Embryonic facial prominence (tissue), 1 donor: ENCODE results near the gene GABRG3.

Experiments
- DNase-seq: peaks from one replicate; pipeline ENCODE4 v3.0.0-alpha.2; 2016; ENCODE audit errors: extremely low spot score

The GABRG3 gene

DNA sequence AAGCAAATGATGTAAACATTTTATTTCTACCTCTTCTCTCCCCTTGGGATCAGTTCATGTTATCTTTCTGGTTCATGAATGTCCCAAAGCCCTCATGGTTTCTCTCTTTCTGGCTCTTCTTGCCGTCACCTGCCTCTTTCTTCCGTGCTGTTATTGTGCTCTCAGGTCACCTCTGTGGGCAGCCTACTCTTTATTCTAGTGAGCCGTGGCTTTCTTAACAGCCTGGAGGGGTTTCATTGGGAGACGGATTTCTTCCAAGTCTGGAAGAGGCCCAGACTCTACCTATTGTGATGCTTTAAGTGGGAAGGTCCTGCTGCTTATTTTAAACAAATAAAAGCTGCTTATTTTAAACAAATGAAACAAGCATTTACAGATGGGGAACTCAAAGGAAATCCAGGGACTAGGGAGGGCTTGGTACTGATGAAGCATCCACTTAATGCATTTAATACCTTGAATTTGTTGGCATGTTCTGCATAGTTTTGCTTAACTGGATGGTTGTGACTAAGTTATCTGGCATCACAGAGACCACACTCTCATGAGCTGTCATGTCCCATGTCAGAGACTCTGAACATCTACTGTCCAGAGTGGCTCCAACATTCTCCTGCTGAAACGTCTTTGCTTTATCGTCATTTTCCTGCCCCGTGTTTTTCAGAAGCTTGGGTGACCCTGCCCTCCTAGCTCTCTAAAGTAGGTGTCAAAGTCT lies 443.3 kb downstream of the GABRG3 start:
- DNase-seq: no peak

GRCh38 chr15:27418726-27419125 lies 447.7 kb downstream of the GABRG3 start:
- no peak for DNase-seq

DNA sequence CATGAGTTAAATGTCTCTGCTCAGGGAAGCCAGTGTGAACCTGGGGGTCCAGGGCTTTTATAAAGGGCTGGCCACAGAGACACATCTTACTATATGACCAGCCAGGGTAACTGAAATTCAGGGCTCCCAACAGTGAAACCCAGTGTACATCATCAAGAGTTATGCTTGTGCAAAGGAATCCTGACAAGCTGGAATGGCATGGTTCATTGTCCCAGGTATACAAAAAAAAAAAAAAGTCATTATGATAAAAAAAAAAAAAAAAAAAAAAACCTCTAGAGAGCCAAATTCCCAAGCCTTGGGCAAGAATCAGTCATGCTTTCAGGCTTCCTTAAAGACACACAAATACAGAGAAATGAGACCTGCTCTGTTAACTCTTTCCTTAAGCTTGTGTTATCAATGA lies 452.0 kb downstream of the GABRG3 start:
- no peak for DNase-seq

- no peak for DNase-seq
Measured at GRCh38 chr15:27426805-27427204, 455.8 kb downstream of the GABRG3 start.

GRCh38 chr15:27427276-27427675 lies 456.3 kb downstream of the GABRG3 start:
- no peak for DNase-seq

DNA sequence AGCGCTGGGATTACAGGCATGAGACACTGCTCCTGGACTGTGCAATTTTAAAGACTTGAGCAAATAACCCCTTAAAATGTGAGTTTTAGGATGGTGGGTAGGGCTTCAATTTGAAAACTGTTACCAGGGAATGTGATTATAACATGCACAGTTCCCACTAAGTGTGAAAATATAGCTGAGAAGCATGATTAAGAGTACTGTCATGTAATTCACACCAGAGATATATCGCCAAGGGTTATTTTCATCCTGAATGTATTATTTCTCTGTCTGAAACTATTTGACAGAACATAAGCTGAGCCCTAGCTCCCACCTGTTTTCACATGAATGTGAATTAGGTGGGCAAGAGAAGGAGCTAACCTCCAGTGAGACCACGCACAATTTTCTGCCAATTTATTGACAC lies 457.2 kb downstream of the GABRG3 start:
- no peak for DNase-seq

DNA sequence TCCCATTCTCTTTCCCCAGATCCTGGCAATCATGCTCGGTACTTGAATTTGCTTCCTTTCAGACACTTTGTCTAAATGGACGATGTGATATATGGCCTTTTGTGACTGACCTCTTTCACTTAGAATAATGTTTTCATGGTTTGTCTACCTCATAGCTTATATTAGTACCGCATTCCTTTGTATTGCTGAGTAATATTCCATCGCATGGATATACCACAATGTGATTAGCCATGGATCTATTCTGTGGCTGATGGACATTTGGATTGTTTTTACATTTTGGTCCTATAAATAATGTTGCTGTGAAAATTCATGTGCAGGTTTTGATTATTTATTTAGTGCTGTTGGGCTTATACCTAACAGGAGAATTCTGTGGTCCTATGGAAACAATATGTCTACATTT lies 458.6 kb downstream of the GABRG3 start:
- DNase-seq: no peak

GRCh38 chr15:27433604-27434003 lies 462.6 kb downstream of the GABRG3 start:
- no peak for DNase-seq

- no peak for DNase-seq
Measured at GRCh38 chr15:27438403-27439375, 467.7 kb downstream of the GABRG3 start.

- no peak for DNase-seq
Measured at GRCh38 chr15:27441120-27441519, 470.1 kb downstream of the GABRG3 start.

DNA sequence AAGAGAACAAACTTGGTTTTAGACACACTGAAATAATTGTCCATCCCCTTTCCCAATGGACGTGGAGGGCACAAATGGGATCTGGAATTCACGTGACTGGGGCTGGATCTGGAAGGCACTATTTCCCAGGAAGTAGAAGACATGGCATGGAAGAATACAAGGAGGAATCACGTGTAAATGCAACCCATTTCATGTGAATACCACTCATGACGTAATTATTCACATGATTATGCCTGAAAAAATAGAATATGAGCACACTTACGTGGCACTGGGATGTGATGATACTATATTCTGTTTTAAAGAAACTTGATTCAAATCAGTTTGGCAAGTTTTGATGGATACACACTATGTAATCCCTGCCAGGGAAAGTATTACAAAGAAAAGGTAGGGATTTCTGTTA lies 477.3 kb downstream of the GABRG3 start:
- no peak for DNase-seq

GRCh38 chr15:27448986-27449385 lies 478.0 kb downstream of the GABRG3 start:
- peak; percentile 12 for DNase-seq

DNA sequence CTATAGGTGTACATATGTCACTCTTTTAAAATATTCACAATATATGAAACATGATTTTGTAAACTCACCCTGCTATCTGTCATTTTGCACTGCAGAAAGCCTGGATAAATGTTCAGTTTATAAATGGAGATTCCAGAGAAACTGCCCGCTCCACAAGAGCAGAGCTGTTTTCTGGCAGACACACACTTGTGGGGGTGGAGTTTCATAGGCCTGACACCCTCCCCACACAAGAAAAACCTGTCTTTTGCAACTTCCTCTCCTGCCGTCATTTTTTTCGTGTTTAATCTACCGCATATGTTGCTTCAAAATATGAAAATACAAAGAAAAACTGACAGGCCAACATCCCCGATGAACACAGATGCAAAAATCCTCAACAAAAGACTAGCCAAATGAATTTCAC lies 479.0 kb downstream of the GABRG3 start:
- DNase-seq: no peak

GRCh38 chr15:27454281-27455075 lies 483.5 kb downstream of the GABRG3 start:
- no peak for DNase-seq

GRCh38 chr15:27456807-27457206 lies 485.8 kb downstream of the GABRG3 start:
- no peak for DNase-seq

GRCh38 chr15:27457766-27458165 lies 486.8 kb downstream of the GABRG3 start:
- no peak for DNase-seq

DNA sequence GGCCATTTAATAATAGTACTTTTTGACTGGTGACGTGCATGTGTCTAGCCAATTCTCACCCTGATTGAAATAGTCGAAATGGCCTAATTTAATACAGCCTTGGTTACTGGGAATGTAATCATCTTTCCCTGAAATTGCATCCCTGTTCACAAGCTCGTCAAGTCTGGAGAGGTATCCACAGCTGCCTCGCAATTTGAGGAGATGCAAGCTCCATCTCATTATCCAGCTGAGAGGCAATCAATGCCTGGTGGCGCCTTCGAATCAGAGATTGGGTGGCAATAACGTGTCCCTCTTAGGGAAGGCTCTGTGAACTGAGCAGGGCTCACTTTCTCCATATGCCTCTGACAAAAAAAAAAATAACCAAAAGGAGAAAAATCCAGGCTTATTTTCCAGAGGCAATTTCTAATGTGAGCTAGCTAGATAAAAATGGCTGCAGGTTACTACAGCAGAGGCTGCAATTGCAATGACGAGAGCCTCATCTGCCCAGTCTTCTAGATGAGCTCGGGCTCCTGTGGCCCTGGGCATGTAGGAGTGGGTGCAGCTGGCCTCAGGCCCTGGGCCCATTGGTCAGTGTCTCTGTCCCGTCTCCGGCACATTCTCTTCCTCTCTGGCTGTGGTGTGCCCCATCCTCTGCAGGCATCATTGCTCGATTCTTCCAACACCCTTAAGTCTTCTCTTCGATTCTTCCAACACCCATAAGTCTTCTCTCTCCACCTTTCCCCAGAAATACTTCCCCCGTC lies 487.5 kb downstream of the GABRG3 start:
- DNase-seq: no peak

DNA sequence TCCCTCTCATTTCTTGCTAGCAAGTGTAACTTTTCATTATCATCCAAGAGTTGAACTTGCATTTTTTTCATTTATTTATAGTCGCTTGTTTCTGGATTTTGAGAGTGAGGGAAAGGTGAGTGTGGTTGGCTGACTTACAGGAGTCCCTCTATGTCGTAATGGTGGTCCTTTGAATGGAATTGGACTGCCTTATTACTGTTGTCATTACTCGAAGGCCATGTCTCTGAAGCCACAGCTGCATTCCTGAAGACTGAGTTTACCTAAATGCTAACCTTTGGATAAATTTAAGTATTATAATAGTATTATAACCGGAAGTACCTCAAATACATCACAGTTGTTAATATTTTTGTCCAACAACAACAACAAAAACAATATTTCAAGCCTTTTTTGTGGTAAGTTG lies 488.9 kb downstream of the GABRG3 start:
- DNase-seq: no peak

DNA sequence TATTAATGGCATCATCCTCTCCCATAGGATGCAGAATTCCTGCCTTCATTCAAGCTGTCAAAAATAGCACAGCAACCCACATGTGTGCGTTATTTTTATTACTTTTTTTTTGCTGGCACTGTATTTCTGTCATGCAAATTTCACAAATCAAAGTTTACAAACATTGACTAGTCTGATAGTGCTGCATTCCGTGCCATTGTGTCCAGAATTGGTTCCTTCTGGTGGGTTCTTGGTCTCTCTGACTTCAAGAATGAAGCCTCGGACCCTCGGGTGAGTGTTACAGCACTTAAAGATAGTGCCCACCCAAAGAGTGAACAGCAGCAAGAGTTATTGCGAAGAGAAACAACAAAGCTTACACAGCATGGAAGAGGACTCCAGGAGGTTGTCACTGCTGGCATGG lies 490.2 kb downstream of the GABRG3 start:
- no peak for DNase-seq

DNA sequence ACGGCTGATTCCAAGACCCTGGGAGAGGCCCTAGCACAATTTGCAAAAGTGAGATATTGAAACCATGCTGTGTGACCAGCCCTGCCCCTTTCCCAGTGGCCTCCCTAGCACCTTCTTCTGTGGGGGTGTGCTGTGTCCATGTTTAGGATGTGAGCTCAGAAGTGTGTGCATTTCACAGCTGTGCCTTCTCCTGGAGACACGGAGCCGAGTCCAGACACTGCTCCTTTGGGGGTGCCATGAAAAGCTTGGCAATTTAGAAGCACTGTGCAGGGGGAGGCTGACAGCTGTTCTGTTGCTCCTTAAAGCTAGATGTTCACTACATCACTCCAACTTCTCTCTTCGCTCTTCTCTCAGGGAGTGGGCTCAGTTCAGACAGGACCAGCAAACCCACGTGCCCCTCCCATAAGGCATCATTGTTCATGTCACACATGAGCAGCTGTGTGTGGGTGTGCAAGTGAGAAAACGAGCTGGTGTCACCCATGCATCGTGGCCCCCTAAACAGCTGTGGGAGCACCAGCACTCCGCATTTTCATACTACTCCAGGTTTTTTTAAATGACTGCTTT lies 492.6 kb downstream of the GABRG3 start:
- no peak for DNase-seq

DNA sequence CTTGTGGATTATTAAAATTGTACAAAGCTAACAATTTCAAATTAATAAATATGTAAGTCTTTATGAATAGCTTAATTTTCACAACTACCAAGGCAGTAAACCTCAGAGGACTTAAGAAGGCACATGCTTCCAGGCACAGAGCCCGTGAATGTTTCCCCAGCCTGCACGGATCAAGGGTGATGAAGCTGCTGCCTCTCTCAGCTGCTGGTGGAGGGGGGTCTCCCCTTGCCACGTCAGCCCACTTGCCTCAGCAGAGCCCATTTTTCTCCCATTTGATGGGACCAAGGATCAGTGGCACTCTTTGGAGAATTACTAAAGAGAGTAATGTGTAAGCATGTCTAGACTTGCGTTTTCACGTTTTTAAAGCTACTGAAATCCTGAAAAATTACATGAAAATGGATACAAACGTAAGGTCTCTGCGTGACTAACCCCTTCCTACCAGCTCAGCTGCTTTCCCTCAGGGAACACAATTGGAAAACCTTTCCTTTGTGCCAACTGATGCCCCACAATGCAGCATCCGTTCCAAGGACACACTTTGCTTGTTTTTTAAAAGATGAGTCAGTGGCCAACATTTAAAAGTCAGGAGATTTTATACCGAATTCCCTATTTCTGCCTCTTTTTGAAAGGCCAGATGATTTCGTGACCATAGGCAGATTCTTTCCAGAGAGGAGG lies 494.1 kb downstream of the GABRG3 start:
- DNase-seq: no peak
